Activated CD8-positive, alpha-beta memory T cell treated with anti-CD3 and anti-CD28 coated beads, Interleukin-2, amount 50 U/mL, for 1 hour (primary cell): Measurements from ENCODE around the gene MYOF.
"Not testable (repeated sequence)": the region's sequence is repeated elsewhere in the genome, so short reads cannot be mapped to it uniquely, and the experiment has no call there.

ENCODE experiments used
- DNase-seq: peaks from one replicate; pipeline ENCODE4 v3.0.0-alpha.2; 2020; ENCODE audit errors: extremely low read depth

MYOF gene

GRCh38 chr10:93485690-93486089 is 3.6 kb upstream of the MYOF start:
- no peak for DNase-seq

DNA sequence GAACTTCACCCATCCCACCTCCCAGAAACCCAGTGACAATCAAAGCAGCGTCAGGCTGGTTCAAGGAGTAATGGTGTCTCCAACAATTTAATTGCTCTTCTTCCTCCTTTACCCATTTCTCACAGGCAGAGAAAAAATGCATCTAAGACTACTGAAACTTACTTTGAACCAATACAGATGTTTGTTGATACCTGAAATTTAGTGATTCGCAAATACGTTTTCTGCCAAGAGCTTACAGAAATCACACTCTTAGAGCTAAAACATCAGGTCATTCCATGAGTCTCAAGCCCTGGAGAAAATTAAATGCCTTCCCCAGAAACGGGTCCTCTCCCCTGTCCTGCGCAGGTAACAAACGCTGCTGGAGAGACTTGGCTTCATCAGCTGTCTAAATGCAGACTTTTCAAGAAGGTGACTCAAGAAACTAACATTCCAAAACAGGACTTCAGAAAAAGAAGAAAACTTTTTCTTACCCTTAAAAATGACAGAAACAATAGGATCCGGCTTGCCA is 443 bp downstream of the MYOF start:
- no peak for DNase-seq

DNA sequence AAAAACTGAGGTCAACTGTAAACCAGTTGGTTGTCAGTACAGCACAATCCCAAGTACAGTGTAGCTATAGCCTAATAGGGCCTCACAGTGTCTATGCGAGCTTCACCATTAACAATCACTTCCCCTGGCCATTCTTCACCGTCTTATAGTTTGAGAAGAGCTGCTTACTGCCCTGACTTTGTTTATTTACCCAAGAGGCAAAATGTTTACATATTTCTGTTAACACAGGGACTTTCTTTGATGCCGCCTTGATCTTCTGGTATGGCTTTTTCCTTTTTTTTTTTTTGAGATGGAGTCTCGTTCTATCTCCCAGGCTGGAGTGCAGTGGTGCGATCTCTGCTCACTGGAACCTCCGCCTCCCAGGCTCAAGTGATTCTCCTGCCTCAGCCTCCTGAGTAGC is 3.3 kb downstream of the MYOF start:
- no peak for DNase-seq

- DNase-seq: no peak
Observed at GRCh38 chr10:93476756-93477155, 5.4 kb downstream of the MYOF start.

- no peak for DNase-seq
Observed at GRCh38 chr10:93475871-93476270, 6.3 kb downstream of the MYOF start.

DNA sequence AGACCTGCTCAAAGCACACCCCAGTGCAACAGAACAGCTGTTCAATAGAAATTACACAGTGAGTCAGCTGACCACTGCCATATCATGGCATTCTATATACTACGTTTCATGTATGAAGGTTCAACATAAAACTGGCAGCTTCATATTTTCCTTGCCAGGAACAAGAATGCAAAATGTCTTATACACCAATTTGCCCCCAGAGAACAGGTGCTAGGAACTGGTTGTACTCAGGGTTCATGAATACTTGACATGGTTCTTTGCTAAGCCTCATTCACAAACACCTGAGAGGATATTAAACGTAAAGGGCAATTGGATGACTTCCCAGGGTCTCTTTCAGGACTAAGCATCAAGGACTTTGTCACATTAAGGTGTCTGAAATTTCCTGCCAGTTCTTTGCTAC is 6.9 kb downstream of the MYOF start:
- DNase-seq: no peak

DNA sequence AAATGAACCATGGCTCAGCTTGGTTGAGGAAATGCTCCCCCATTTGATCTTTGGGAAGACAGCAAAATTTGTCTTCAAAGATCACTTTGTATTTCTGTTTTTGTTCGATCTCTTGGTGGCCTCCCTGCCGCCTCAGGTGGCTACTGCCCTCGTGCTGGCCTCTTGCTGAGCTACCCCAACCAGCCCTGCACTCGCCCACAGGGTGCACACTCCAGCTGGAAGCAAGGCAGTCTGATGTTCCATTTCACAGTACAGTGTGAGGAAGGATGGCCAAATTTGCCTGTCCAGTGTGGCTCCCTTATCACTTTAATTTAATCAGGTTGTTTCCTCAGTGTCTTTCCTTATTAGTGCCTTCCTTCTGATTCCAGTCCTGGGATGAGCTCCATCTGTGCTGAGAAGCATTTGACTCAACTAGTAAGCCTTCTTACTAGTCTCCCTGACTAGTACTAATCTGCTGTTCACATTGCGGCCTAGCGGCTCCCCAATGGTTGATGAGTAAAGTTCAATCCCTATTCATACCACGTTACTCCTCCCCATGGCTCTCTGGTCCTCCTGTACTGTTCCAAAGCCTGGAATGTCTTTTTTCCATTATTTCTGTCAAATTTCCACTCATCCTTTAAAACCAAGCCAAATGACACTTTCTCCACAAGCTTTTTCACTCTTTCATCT is 8.2 kb downstream of the MYOF start:
- DNase-seq: no peak

DNA sequence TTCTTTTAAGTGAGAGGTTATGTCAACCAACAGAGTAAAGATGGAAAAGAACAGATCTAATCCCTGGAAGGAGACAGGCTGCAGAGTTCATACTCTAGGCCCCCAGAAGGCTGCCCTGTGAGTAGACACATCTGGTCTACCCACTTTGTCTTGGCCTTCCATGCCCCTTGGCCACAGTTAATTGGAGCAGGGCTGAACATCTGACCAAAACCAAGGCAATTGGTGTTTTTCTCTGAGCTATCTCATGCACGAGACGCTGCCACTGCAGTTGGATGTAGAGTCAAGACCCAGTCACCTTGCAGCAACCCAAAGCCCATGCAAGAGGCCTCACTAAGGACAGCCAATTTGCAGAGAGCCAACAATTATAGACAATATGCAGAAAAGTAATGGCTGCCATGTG is 9.0 kb downstream of the MYOF start:
- no peak for DNase-seq

DNA sequence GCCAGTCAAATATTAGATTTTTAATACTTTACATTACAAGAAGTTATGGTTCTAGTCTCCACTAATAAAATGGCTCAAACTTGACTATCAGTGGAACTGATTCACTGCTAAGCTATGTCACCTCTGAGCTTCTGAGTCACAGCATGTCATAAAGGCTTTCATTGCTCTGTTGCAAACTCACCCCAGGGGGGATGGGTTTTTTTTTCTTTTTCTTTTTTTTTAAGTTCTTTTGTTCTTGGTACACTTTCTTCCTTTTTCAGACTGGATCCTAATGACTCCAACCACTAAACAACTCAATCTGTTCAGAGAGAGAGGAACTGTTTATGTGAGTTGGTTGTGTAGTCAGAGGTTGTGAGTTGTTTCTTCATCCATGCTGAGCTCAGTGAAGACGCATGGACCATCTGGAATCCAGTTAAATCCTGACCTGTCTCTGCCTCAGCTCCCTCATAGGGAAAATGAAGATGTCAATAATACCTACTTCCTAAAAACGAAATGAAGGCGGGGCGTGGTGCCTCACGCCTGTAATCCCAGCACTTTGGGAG is 11.0 kb downstream of the MYOF start:
- no peak for DNase-seq

GRCh38 chr10:93469454-93469853 is 12.7 kb downstream of the MYOF start:
- DNase-seq: no peak

- DNase-seq: no peak
Observed at GRCh38 chr10:93468461-93469213, 13.5 kb downstream of the MYOF start.

DNA sequence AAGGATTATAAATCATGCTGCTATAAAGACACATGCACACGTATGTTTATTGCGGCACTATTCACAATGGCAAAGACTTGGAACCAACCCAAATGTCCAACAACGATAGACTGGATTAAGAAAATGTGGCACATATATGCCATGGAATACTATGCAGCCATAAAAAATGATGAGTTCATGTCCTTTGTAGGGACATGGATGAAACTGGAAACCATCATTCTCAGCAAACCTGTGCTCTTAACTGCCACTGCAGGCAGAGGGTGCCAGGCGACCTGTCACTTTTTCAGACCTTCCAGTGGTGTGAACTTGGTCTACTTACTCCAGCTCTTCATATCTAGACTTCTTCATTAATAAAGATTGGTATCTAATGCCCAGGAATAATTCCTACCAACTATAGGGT is 14.5 kb downstream of the MYOF start:
- not testable (repeated sequence) for DNase-seq

- no peak for DNase-seq
Observed at GRCh38 chr10:93465806-93466675, 16.1 kb downstream of the MYOF start.

DNA sequence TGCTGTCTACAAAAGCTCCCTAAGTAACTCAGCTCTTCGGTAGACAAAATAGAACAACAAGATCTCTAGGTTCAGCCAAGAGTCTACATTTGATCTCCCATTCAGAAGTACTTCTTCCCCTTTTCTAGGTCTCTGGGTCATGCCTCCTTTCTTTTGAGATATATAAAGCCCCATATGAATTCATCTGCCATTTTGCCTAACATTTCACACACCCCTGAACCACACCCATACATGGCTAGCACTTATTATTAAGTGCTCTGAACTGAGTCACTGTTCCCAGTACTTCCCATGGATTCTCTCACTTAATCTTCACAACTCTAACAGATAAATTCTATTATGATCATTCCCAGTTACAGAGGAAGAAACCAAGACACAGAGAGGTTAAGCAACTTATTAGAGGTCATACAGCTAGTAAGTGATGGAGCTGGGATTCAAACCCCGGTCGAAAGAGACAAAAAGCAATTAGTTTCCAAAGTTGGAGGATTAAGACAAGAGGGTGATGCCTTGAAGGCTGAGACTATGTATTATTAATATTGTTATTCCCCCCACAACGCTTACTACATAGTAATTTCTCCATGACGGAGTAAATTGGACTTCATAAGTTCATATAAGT is 17.3 kb downstream of the MYOF start:
- no peak for DNase-seq

DNA sequence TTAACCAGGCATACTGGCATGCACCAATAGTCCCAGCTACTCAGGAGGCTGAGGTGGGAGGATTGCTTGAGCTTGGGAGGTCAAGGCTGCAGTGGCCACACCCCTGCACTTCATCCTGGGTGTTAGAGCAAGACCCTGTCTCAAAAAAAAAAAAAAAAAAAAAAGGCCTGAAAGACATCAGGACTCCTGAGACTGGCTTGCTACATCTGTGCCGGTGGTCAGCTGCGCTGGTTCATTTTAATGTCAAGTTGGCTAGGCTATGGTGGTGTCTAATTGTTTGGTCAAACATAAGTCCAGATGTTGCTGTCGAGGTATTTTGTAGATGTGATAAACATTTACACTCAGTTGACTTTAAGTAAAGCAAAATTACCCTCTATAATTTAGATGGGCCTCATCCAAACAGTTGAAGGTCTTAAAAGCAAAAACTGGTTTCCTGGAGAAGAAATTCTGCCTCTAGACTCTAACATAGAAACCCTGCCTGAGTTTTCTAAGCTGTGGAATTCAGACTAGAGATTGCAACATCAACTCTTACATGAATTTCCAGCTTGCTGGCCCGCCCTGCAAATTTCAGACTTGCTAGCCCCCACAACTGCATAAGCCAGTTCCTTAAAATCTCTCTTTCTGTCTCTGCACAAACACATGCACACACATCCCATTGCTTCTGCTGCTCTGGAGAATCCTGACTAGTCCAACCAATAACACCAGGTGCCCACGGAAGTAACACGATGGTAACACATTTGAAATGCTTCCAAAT is 18.2 kb downstream of the MYOF start:
- DNase-seq: no peak

- DNase-seq: no peak
Observed at GRCh38 chr10:93462881-93463280, 19.3 kb downstream of the MYOF start.

DNA sequence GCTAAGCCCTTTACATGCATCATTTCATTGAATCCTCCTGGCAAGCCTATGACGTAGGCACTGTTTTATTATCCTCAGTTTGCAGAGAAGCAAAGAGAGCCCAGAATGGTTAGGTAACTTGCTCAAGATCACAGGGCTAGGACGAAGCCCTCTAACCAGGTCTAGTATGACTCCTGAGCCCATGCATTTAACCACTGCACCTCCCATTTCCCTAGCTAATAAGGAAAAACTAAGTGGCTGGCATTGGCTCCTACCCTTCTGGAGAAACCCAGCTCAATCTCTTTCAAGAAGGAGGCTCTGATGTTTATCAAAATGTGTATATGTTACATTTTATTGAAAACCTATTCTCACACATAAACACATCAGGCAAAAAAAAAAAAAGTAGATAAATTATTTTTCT is 19.8 kb downstream of the MYOF start:
- no peak for DNase-seq

DNA sequence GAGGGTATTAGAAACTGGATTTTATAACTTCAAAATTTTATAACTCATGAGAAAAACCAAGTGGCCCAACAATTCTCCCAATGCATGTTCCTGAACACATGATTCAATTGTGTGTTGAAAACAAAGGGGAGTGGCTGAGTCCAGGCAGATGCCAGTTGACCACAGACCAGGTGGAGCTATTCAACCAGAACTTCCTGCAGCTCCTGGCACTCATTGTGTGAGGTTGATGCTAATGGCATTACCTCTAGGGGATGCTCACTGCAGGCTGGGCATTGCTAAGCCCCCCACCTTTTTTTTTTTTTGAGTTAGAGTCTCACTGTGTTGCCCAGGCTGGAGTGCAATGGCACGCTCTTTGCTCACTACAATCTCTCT is 20.3 kb downstream of the MYOF start:
- no peak for DNase-seq

GRCh38 chr10:93461109-93461806 is 20.9 kb downstream of the MYOF start:
- no peak for DNase-seq

DNA sequence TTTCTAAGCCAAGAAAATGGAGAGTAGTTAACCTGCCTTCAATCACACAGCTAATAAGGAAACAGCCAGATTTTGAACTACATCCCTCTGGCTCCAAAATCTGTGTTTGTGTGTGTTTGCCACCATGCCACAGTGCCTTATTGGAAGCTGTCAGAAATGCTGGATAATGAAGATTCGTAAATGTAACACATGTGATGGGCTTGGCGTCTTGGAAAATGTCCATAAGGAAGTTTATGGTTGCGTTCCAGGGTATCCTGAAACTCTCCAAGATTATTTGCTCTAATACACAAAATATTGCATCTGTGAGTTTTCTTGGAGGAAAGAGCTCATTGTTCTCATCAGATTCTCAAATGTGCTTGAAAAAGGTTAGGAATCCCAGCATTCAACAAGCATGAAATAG is 22.7 kb downstream of the MYOF start:
- no peak for DNase-seq
